Activated T-helper 9 cell treated with anti-CD3 and anti-CD28 coated beads, Interleukin-2, amount 50 U/mL, for 16 hours (primary cell): ENCODE data around the gene NISCH.

Experiments
- DNase-seq: peaks from one replicate; pipeline ENCODE4 v3.0.0-alpha.2; 2020; ENCODE audit warnings: low read depth

Gene NISCH

GRCh38 chr3:52539010-52539653 is 83.7 kb downstream of the NISCH start:
- DNase-seq = no peak

GRCh38 chr3:52541050-52541449 is 85.6 kb downstream of the NISCH start:
- DNase-seq = no peak
